Spinal cord (tissue), 10 donors: ENCODE data around the gene ADGRE2. TPM values are rescaled to one million over a fixed set of nuclear protein-coding genes. Genes with fewer than 3 reads are reported as not detected.
"Not testable (repeated sequence)": the region's sequence is repeated elsewhere in the genome, so short reads cannot be mapped to it uniquely, and the experiment has no call there.

Experiments
- DNase-seq, 6 donors: peaks; one replicate each; pipeline versions ENCODE4 v3.0.0 to v3.0.0-alpha.2; 2013 to 2015; ENCODE audit warnings: low spot score in 6 of 6, low read depth in 4 of 6
- H3K27ac ChIP-seq: one replicate; pipeline ENCODE4 v1.5.1; 2013; ENCODE audit warnings: low read depth, low read length, control low read depth
- H3K27me3 ChIP-seq: one replicate; pipeline ENCODE4 v1.6.1; 2013; ENCODE audit warnings: low read length; ENCODE audit not compliant: control insufficient read depth, insufficient read depth
- H3K36me3 ChIP-seq: one replicate; pipeline ENCODE4 v1.6.1; 2013; ENCODE audit warnings: low read length; ENCODE audit not compliant: control insufficient read depth, insufficient read depth
- H3K4me1 ChIP-seq: one replicate; pipeline ENCODE4 v1.6.1; 2013; ENCODE audit warnings: low read length; ENCODE audit not compliant: control insufficient read depth, insufficient read depth
- H3K4me3 ChIP-seq: one replicate; pipeline ENCODE4 v1.5.1; 2013; ENCODE audit warnings: low read depth, low read length, control low read depth
- H3K9me3 ChIP-seq: one replicate; pipeline ENCODE4 v1.6.1; 2013; ENCODE audit warnings: low read length; ENCODE audit not compliant: control insufficient read depth, insufficient read depth
- whole genome bisulfite sequencing: methylation state at CpG from one replicate; pipeline ENCODE4 v1.1.5; 2013; ENCODE audit warnings: missing lambda C conversion rate; ENCODE audit not compliant: insufficient coverage; 5-methylcytosine and 5-hydroxymethylcytosine counted together
- polyA plus RNA-seq, 2 donors: library from polyadenylated mRNA; unstranded; fragments of 120-200 nt; gene quantifications; one replicate each; pipeline ENCODE4 v1.2.1, GENCODE V29; 2013; ENCODE audit not compliant: insufficient read length in 2 of 2
- total RNA-seq, 2 donors: library from RNA; depleted of rRNA in 1 of 2; stranded (reverse); fragments of 120-200 nt in 1 of 2; fragments of >200 nt in 1 of 2; gene quantifications; one replicate each; pipeline versions ENCODE4 v1.2.3 to v1.2.4, GENCODE V29; 2013 to 2014
- donor health status: healthy.

The ADGRE2 gene
- total and polyA plus RNA-seq, 4 donors: 0.33 to 1.3 (median 0.59) TPM

DNA sequence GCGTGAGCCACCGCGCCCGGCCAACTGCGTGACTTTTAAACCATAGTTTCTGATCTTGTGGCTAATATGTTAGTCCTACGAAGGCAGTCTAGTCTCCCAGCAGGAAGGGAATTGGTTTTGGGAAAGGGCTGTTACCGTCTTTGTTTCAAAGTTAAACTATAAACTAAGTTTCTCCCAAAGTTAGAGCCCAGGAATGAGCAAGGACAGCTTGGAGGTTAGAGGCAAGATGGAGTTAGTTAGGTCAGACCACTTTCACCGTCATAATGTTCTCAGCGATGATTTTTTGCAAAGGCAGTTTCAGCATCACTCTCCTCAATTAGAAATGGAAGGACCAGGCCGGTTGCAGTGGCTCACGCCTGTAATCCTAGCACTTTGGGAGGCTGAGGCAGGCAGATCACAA is 17.7 kb upstream of the ADGRE2 start:
- H3K9me3 ChIP-seq: no peaks in the 10 kb centered on the region
- WGBS: 92% methylated on average over 9 of the region's 11 CpGs
- no peaks in the 10 kb centered on the region for H3K4me1 ChIP-seq
- DNase-seq: no peak
- H3K36me3 ChIP-seq: no peaks in the 10 kb centered on the region
- no peaks in the 10 kb centered on the region for H3K27me3 ChIP-seq
- H3K27ac ChIP-seq: no peak overlapping the region
- H3K4me3 ChIP-seq: no peak overlapping the region

DNA sequence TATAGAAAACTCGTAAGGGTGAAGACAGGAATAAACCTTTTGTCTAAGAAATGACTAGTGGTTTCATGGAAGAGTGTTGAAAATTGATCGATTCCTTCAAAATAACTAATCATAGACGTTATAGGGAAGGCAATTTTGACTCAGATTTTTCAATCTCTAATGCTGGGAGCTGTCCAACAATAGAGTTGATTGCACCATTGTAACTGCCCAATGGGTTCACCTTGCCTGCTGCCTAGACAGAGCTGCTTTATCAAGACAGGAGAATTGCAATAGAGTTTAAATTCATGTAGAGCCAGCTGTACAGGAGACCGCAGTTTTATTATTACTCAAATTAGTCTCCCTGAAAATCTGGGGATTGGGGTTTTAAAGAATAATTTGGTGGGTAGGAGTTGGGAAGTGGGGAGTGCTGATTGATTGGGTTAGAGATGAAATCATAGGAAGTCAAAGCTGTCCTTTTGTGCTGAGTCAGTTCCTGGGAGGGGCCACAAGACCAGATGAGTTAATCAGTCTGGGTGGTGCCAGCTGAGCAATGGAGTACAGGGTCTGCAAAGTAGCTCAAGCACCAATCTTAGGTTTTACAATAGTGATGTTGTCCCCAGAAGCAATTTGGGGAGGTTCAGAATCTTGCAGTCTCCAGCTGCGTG is 16.8 kb upstream of the ADGRE2 start:
- no peak for DNase-seq
- Histone ChIP-seq H3K9me3 (no peaks in the 10 kb centered on the region), H3K36me3 (no peaks in the 10 kb centered on the region), H3K4me3 (no peak overlapping the region), H3K27ac (no peak overlapping the region), H3K4me1 (no peaks in the 10 kb centered on the region), H3K27me3 (no peaks in the 10 kb centered on the region)
- WGBS: 88% methylated on average over 1 of the region's 5 CpGs

- not testable (repeated sequence) for H3K9me3 ChIP-seq
- DNase-seq: peak in 1 of 6 donors; percentile 23
- WGBS: 100% methylated on average over 1 of the region's 6 CpGs
These were observed 13.9 kb upstream of the ADGRE2 start for GRCh38 chr19:14792250-14792649.

GRCh38 chr19:14786421-14786851 is 8.1 kb upstream of the ADGRE2 start:
- Histone ChIP-seq H3K27ac (no peak overlapping the region), H3K4me3 (no peak overlapping the region), H3K36me3 (no peaks in the 10 kb centered on the region), H3K9me3 (no peaks in the 10 kb centered on the region), H3K4me1 (peaks cover 3% of the 10 kb centered on the region), H3K27me3 (no peaks in the 10 kb centered on the region)
- peak in 2 of 6 donors; percentile 21 to 33 for DNase-seq
- 15% methylated on average over 17 of the region's 18 CpGs for WGBS

More at GRCh38 chr19:14792250-14792649, 13.9 kb upstream of the ADGRE2 start:
- not testable (repeated sequence) for H3K4me1 ChIP-seq, H3K27ac ChIP-seq, H3K36me3 ChIP-seq, H3K4me3 ChIP-seq, H3K27me3 ChIP-seq

- not testable (repeated sequence) for H3K4me1 ChIP-seq, H3K27me3 ChIP-seq, H3K27ac ChIP-seq, DNase-seq, H3K36me3 ChIP-seq, H3K4me3 ChIP-seq, H3K9me3 ChIP-seq
- 57% methylated on average over 3 of the region's 11 CpGs for WGBS
These were observed 6.9 kb upstream of the ADGRE2 start for GRCh38 chr19:14785102-14785793.

DNA sequence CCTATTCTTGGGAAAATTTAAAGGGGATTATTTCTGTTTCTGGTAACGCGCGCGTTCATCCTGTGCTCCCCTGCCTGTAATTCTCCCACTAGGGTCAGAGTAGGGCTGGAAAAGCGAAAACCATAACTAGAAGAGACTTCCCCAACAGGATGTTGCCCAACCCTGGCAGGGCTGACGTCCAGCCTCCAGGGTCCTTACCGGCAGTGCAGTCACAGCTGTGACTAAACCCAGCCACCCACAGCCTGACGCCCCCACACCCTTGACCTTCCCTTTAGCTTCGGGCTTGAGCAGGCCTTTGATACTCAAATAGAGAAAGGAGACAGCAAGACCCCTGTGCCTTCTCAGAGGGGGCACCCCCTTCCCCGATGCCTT is 6.4 kb upstream of the ADGRE2 start:
- 71% methylated on average over 2 of the region's 10 CpGs for WGBS
- DNase-seq, H3K36me3 ChIP-seq, H3K4me1 ChIP-seq, H3K27ac ChIP-seq, H3K4me3 ChIP-seq, H3K27me3 ChIP-seq, H3K9me3 ChIP-seq: not testable (repeated sequence)

DNA sequence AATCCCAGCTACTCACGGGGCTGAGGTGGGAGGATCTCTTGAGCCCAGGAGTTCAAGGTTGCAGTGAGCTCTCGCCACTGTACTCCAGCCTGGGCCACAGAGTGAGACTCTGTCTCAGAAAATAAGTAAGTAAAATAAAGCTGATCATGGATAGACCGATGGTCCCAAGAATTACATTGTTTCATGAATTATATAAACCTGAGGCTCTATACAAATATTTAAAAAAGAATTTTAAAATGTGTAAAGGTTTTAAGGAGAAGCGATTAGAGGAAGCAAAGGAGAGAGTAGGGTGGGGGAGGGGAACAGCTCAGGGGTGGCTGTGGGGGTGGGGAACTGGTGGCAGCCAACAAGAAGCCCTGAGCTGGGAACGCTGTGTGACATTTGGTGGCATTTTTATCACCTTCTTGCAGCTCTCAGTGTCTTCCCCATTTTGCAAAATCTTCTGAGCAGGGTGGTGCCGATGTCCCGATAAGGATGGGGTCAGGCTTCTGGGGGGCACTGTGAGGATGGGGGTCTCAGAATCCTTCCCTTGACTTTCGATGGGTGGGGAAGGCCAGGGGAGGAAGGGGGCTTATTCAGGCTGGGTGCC is 5.1 kb upstream of the ADGRE2 start:
- H3K9me3 ChIP-seq, H3K27me3 ChIP-seq, H3K4me1 ChIP-seq, H3K4me3 ChIP-seq, DNase-seq, H3K36me3 ChIP-seq, H3K27ac ChIP-seq: not testable (repeated sequence)
- WGBS: 100% methylated on average over 1 of the region's 8 CpGs

DNA sequence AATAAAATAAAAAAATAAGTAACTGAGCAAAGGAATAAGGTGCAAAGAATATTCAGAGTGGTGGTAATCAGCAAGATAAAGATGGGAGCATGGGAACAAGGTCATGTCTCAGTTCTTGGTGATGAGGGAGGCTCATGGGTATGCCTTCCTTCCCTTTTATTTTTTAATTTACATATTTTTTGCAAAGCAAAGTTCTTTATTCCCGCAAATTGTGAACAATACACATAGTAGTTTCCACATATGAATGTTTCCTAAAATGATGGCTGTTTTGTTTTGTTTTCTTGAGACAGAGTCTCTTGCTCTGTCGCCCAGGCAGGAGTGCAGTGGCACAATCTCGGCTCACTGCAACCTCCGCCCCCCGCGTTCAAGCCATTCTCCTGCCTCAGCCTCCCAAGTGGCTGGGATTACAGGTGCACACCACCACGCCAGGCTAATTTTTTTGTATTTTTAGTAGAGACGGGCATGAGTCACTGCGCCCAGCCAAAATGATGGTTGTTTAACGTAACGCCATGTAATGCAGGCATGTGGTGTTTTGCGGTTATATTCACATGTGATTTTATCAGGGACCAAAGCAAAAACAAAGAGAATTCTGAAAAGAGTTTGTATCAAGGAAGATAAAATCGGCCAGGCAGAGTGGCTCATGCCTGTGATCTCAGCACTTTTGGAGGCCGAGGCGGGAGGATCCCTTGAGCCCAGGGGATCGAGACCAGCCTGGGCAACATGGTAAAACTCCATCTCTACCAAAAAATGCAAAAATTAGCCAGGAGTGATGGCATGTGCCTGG is 4.5 kb upstream of the ADGRE2 start:
- Histone ChIP-seq H3K9me3 (no peaks in the 10 kb centered on the region), H3K36me3 (no peaks in the 10 kb centered on the region), H3K27ac (no peak overlapping the region), H3K4me1 (peaks cover 3% of the 10 kb centered on the region), H3K27me3 (no peaks in the 10 kb centered on the region), H3K4me3 (no peak overlapping the region)
- whole genome bisulfite sequencing: 92% methylated on average over 11 of the region's 16 CpGs
- DNase-seq: no peak

GRCh38 chr19:14781713-14782536 is 3.6 kb upstream of the ADGRE2 start:
- not testable (repeated sequence) for DNase-seq, H3K9me3 ChIP-seq, H3K36me3 ChIP-seq, H3K4me1 ChIP-seq, H3K4me3 ChIP-seq, H3K27me3 ChIP-seq, H3K27ac ChIP-seq
- 95% methylated on average over 6 of the region's 17 CpGs for whole genome bisulfite sequencing
